OCI-M2 (cell line): ENCODE results near the gene MBNL2.

Source experiments
- DNase-seq: peaks from one replicate; lab custom pipeline; 2025; ENCODE audit not compliant: unreplicated experiment; lab: John Stamatoyannopoulos, UW

Gene MBNL2

GRCh38 chr13:97221989-97222700 is at the start of gene MBNL2:
MBNL2 (plus strand) TSS chr13:97222333; CDS start chr13:97276236, 53,903 bp downstream.
- peak; percentile 29 for DNase-seq

GRCh38 chr13:97174638-97175037 is 47.5 kb upstream of the MBNL2 start:
- DNase-seq: no peak

GRCh38 chr13:97175041-97175440 is 47.1 kb upstream of the MBNL2 start:
- DNase-seq: no peak

- no peak for DNase-seq
These were observed 42.6 kb upstream of the MBNL2 start for GRCh38 chr13:97179501-97179900.

- DNase-seq: no peak
These were observed 39.8 kb upstream of the MBNL2 start for GRCh38 chr13:97182111-97182890.

GRCh38 chr13:97185291-97185690 is 36.8 kb upstream of the MBNL2 start:
- no peak for DNase-seq

- no peak for DNase-seq
These were observed 36.4 kb upstream of the MBNL2 start for GRCh38 chr13:97185751-97186150.

GRCh38 chr13:97188207-97188606 is 33.9 kb upstream of the MBNL2 start:
- DNase-seq: no peak

- no peak for DNase-seq
These were observed 32.2 kb upstream of the MBNL2 start for GRCh38 chr13:97189928-97190327.

GRCh38 chr13:97191142-97191541 is 31.0 kb upstream of the MBNL2 start:
- DNase-seq: no peak

GRCh38 chr13:97191615-97192014 is 30.5 kb upstream of the MBNL2 start:
- no peak for DNase-seq

GRCh38 chr13:97192166-97192565 is 30.0 kb upstream of the MBNL2 start:
- DNase-seq: no peak

- DNase-seq: no peak
These were observed 28.6 kb upstream of the MBNL2 start for GRCh38 chr13:97193577-97193976.

- peak; percentile 54 for DNase-seq
These were observed 27.7 kb upstream of the MBNL2 start for GRCh38 chr13:97194479-97194878.

GRCh38 chr13:97196340-97196739 is 25.8 kb upstream of the MBNL2 start:
- no peak for DNase-seq

GRCh38 chr13:97198753-97199152 is 23.4 kb upstream of the MBNL2 start:
- DNase-seq: no peak

GRCh38 chr13:97199451-97199850 is 22.7 kb upstream of the MBNL2 start:
- no peak for DNase-seq

- DNase-seq: no peak
These were observed 21.8 kb upstream of the MBNL2 start for GRCh38 chr13:97200081-97200942.

GRCh38 chr13:97202761-97203160 is 19.4 kb upstream of the MBNL2 start:
- DNase-seq: no peak

- DNase-seq: no peak
These were observed 16.7 kb upstream of the MBNL2 start for GRCh38 chr13:97205465-97205864.

GRCh38 chr13:97205982-97206381 is 16.2 kb upstream of the MBNL2 start:
- no peak for DNase-seq
